ENCODE measurements around the gene MAMDC2.

MAMDC2 gene

DNA sequence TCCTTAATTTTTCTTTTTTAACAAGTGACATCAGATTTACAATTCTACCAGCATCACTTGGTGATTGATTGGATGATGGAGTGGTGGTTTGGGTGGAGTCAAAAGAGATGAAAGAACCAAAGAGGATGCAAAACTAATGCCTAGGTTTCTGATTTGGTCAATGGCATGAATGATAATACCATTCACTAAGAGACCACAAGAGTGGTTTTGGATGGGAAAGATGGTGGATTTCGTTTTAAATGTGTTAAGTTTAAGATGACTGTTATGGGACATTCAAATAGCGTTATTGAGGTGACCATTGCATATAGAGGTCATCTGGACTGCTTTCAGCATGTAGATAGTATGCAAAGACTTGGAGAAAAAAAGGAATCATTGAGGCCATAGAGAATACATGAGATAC is 218.7 kb downstream of the MAMDC2 start:
- peak overlapping the region; percentile 8 for H3K4me3 ChIP-seq (ENCODE audit: low read depth, low read length)
- no peak for DNase-seq (ENCODE audit: low read depth)
- TF ChIP-seq MYC (IDR thresholded peaks at IDR 0.05; ENCODE audit: low read depth, low read length) (no peak), POLR2A (IDR thresholded peaks at IDR 0.05; ENCODE audit: extremely low read depth, insufficient read length) (no peak), CTCF (IDR thresholded peaks at IDR 0.05; ENCODE audit: low read depth, low read length) (no peak)
- TF ChIP-seq, protein P1, sequence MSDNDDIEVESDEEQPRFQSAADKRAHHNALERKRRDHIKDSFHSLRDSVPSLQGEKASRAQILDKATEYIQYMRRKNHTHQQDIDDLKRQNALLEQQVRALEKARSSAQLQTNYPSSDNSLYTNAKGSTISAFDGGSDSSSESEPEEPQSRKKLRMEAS (IDR thresholded peaks at IDR 0.05; ENCODE audit: low read depth, low read length): no peak

- no peak overlapping the region for H3K4me3 ChIP-seq (ENCODE audit: low read depth, low read length)
- DNase-seq (ENCODE audit: low read depth): no peak
- TF ChIP-seq, protein P1 (IDR thresholded peaks at IDR 0.05; ENCODE audit: low read depth, low read length): no peak
- TF ChIP-seq POLR2A (IDR thresholded peaks at IDR 0.05; ENCODE audit: extremely low read depth, insufficient read length): no peak
- no peak for TF ChIP-seq MYC (IDR thresholded peaks at IDR 0.05; ENCODE audit: low read depth, low read length)
- TF ChIP-seq CTCF (IDR thresholded peaks at IDR 0.05; ENCODE audit: low read depth, low read length): no peak
These were observed 219.3 kb downstream of the MAMDC2 start for GRCh38 chr9:70262948-70263347.

DNA sequence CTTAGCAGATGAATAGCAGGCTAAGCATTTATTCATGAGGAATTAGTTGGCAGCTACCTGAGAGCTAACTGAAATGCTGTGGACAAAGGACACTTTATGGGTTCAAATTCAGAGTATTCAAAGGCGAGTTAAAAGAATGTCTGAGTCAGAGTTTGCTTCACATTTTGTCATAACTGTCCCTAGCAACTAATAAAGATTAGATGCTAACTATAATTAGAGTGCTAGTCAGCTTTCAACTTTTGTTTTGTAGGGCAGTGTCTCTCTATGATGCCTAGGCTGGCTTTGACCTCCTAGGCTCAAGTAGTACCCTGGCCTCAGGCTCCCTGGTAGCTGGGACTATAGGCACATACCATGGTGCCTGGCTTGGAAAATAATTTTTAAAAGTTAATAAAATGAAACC is 219.8 kb downstream of the MAMDC2 start:
- TF ChIP-seq MYC (IDR thresholded peaks at IDR 0.05; ENCODE audit: low read depth, low read length) (no peak), POLR2A (IDR thresholded peaks at IDR 0.05; ENCODE audit: extremely low read depth, insufficient read length) (no peak), CTCF (IDR thresholded peaks at IDR 0.05; ENCODE audit: low read depth, low read length) (no peak)
- TF ChIP-seq, protein P1 (IDR thresholded peaks at IDR 0.05; ENCODE audit: low read depth, low read length): no peak
- no peak overlapping the region for H3K4me3 ChIP-seq (ENCODE audit: low read depth, low read length)
- DNase-seq (ENCODE audit: low read depth): no peak

Measured in NB4 (cell line).